GM18526 (cell line): ENCODE data around the gene ANKRD18B.
"Not testable (repeated sequence)": the region's sequence is repeated elsewhere in the genome, so short reads cannot be mapped to it uniquely, and the experiment has no call there.

Experiments used
- POLR2A ChIP-seq: IDR thresholded peaks from 3 replicates; pipeline ENCODE4 v1.6.1; 2011; ENCODE audit not compliant: insufficient read length; ENCODE audit errors: extremely low read depth

Gene ANKRD18B

DNA sequence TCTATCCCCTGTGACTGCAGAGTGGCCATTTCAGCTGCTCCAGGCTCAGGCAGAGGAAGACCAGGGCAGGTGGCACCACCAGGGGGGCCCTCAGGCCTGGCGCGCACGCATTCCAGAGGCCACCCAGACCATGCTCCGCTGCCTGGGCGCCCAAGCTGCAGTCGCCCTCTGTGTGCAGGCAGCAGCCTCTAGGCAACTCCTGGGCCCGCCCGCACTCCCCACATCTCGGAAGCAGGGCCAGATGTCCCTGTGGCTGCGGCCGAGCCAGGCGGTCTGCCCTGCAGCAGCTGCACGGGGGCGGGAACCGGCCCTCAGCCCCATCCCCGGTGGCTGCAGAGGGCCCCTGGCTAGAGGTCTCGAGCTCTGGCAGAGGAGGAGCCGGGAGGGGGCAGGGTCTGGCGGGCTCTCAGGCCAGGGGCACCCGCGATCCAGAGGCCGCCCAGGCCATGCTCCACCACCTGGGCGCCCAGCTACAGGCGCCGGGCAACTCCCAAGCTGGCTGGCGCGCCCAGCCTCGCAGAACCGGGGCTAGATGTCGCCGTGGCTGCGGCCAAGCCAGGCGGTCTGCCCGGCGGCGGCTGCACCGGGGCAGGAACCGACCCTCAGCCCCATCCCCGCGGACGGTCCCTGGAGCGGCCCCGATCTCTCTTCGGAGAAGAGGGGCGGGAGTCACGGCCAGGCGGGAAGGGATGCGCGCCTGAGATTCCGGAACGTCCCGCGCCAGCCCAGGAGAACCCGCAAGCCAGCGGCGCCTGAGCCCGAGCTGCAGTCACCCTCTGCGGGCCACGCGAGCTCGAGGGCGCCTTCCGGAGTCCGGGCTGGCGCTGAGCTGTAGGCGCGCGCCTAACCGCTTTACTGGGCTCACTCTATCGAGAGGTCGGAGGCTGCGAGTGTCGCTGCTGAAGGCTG, at the start of gene ANKRD18B:
Gene ANKRD18B (plus strand): TSS at position 855 of the 909 bp plus-strand sequence. CDS start 239 bp downstream, outside the sequence.
- not testable (repeated sequence) for TF ChIP-seq POLR2A

DNA sequence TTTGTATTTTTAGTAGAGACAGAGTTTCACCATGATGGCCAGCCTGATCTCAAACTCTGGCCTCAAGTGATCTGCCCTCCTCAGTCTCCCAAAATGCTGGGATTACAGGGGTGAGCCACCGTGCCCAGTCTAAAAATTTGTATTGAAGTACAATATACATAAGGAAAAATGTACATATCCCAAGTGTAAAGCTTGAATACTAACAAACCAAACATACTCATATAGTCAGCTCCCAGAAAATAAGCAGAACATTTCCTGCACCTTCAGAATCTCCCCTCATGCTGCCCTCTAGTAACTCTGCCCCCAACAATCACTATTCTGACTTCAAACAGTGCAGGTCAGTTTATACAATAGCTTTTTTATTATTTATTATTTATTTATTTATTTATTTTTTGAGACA, 48.7 kb upstream of the ANKRD18B start:
- no peak for TF ChIP-seq POLR2A

DNA sequence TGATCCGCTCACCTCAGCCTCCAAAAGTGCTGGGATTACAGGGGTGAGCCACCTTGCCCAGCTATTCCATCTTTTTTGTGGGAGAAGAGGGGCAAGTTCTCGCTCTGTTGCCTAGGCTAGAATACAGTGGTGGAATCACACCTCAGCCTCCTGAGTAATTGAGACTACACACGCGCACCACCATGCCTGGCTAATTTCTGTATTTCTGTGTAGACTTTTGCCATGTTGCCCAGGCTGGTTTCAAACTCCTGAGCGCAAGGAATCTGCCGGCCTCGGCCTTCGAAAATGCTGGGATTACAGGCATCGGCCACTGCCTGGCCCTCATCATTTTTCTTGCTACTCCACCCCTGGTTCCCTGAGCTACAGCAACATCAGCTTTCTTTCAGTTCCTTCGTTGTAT, 47.5 kb upstream of the ANKRD18B start:
- no peak for TF ChIP-seq POLR2A

DNA sequence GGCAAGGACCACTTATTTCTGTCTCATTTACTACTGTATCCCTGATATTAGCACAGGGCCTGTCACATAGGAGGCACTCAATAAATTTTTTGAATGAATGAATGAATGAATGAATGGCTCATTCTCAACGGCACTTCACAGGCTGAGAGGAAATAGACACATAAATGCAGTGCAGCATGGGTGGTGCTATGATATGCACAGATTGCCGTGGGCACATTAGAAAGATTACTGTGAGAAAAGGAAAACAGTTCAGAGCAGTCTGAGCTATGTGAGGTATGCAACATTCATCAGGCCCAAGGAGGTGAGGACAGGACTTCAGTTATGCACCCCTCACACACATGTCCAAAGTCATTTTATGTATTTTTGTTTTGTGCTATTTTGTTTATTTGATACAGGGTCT, 43.9 kb upstream of the ANKRD18B start:
- TF ChIP-seq POLR2A = no peak

DNA sequence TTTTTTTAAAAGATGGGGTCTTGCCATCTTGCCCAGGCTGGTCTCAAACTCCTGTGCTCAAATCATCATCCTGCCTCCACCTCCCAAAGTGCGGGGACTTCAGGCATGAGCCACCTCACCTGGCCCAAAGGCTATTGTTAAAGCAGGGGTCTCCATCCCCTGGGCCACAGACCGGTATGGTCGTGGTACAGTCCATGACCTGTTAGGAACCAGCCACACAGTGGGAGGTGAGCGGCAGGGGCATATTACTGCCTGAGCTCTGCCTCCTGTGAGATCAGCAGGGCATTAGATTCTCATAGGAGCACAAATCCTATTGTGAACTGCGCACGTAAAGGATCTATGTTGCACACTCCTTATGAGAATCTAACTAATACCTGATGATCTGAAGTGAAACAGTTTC, 43.1 kb upstream of the ANKRD18B start:
- no peak for TF ChIP-seq POLR2A

DNA sequence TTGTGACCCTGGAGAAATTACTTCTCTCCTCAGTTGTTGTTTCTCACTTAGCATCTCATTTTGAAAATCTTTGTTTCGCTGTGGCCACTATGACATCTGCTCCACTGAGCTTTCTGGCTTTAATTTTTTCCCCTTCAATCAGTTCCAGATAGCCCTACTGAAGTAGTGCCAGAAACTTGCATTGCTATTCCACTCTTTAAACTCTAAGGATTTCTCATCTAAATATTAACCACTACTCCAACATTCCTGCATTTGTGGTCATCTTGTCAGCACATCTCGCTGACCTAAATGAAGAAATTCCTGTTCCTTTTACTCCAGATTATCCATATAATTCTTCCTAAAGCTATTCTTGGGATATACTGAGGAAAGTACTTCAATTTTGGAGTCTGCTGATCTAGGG, 35.0 kb upstream of the ANKRD18B start:
- no peak for TF ChIP-seq POLR2A

DNA sequence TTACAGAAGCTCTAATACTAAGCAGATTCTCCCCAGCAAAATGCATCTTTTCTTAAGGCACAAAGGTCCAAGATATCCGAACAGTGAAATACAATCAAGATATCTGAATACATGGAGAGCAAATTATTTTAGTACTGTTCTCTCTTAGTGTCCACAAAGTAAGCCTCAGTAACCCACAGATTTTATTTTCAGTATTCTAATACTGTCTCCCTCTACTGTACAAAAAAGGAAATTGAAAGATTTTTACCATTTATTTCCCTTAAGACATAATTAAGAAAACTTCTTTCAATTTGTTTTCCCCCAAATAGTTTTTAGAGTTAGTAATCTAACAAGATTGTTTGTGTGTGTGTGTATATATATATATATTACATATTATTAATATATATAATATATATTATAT, 25.7 kb upstream of the ANKRD18B start:
- no peak for TF ChIP-seq POLR2A

DNA sequence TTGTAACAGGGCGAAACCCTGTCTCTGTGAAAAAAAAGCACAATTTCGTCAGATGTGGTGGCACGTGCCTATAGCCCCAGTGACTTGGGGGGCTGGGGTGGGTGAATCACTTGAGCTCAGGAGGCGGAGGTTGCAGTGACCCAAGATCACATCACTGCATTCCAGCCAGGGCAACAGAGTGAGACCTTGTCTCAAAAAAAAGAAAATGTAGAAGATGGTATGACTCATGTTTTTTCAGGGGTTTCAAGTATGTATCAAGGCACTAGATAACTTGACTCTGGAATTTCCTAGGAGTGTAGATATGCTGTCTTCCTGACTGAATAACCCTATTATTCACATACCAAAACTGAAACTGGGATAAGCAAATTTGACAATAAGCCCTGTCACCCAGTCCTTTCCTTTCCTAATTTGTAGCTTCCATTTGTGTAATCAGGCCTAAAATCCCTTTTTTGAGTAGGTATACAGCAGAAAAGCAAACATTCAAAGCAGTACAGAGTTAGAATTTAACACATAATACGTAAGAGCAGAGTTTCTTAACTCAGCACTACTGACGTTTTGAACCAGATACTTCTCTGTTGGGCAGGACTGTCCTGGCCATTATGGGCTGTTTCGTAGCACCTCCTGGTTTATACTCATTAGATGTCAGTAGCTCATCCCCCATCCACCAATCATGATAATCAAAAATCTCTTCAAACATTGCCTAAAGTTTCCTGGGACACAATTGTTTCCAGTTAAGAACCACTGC, 17.3 kb upstream of the ANKRD18B start:
- no peak for TF ChIP-seq POLR2A

DNA sequence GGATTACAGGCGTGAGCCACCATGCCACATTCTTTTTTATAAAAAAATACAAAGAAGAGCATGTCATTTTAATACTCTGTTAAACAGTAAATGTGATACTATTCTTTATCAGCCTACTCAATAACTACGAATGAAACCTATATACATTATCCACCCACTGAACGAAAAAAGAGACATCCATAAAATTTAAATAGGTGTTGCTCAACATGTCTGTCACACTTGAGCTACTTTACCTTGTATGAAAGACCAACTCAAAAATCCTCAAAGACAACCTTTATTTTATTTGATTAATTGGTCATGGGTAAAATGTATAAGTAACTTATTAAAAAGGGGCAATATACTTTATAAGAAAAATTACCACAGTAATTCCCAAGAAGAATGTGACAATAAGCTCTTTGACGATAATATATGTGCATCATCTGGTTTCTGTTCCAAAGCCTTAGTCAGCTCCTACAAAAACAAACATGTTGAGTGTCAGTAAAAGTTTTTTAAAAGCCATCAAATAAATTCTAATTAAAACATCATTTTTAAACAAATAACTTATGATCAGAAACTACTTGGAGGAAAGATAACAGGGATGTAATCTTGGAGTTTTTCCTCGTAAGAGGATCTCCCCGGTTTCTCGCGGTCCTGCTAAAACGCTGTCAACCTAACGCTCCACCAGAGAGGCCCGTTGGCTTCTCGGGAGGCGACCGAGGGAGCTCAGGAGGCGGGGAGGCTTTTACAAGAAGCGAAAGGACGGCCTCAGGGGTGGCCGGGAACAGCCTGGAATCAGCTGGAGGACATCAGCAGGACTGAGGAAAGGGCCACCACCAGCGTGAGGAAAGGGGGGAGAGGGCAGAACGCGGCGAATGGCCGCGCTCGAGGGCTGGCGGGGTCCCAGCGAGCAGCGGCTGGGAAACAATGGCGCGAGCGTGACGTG, 13.5 kb upstream of the ANKRD18B start:
- TF ChIP-seq POLR2A = no peak

DNA sequence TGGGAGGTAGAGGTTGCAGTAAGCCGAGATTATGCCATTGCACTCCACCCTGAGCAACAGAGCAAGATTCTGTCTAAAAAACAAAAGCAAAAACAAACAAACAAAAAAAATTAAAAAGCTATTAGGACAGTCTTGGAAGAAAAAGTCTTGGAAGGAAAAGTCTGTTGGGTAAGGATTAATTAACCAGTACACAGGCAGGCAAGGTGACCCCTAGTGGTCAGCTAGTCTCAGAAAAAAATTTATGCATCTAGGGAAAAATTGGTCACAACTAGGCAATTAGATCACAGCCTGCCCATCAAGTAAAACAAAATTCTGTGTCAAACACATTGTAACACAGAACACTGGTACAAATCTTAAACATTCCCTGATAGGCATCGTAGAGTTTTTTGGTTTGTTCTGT, 6.7 kb upstream of the ANKRD18B start:
- TF ChIP-seq POLR2A = no peak

DNA sequence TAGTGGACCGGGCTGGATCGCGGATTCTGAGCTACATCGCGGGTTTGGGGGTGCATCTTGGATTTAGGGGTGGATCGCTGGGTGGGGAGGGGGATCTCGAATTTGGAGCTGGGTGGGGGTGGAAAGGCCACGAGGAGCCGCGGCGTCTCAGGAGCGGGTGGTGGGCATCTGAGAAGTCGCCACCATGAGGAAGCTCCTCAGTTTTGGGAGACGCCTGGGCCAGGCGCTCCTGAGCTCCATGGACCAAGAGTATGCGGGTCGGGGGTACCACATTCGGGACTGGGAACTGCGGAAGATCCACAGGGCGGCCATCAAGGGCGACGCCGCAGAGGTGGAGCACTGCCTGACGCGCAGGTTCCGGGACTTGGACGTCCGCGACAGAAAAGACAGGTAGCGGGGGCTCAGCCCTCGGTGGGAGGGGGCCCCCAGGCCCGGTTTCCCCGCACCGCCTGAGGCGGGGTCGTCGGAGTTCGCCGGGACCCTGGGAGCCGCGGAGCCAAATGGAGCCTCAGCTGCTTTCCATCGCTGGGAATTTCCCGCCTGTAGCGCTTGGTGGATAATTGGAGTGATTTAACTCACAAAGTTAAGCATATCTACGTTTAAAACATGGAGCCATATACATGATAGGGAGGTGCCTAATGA, 376 bp downstream of the ANKRD18B start:
- no peak for TF ChIP-seq POLR2A

DNA sequence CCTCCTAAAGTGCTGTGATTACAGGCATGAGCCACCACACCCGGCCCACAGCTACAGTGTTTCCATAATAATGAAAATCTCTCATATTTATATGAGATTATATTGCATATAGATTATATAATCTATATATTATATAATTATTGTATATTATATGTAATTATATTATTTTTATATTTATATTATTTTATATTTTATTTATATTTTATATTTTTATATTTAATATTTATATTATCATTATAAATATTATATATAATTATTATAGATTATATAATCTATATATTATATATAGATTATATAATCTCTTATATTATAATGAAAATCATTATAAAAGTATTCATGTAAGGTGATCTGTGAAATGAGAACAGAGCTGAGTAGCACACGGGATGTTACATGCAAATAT, 11.5 kb downstream of the ANKRD18B start:
- no peak for TF ChIP-seq POLR2A

DNA sequence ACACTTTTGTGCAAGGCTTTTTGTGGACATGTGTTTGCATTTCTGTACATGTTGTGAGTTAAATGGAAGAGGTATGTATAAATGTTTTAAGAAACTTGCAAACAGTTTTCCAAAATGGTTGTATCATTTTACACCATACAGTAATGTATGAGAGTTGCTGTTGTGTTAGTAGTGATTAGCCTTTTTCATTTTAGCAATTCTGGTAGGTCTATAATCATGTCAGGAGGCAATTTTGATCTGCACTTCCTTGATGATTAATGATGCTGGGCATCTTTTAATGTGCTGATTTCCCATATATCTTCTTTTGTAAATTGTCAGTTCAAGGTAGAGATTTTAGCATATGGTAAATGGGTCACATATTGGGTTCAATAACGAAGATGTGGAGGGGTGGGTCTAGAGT, 87.3 kb downstream of the ANKRD18B start:
- no peak for TF ChIP-seq POLR2A

DNA sequence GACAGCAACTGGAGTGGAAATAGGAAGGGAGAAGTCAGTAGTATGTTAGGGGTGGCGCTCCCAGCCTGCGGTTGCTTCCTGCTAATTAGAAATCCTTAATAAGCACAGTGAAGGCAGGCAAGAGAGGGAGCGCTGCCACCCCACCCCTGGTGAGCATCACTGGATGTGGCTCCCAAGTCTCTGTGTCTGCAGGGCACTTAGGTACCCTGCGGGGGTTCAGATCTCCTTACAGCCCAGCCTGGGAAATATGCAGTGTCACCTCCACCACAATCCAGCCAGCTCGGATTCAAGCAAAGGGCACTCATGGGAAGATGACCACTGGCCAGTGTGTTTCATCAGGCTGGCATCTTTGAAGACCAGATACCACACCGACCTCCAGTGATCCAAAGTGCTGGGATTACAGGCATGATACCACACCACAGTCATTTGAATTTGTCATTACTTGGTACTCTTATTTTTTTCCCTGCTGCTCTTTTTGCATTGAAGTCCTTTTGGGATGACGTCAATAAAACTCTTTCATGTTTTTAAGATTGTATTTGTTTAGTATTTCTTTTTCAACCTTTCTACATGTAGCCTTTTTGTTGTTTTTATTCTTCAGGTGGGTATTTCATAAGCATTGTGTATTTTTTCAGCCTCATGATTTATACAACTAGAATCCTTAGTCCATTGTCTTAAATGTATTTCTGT, 90.1 kb downstream of the ANKRD18B start:
- TF ChIP-seq POLR2A = no peak
